ENCODE results near the gene SBF2. TPM values are rescaled to one million over a fixed set of nuclear protein-coding genes. Genes with fewer than 3 reads are reported as not detected.
A peak's percentile ranks its signal among the peaks of the same experiment; 100 is the strongest.

SBF2 gene
- total and polyA plus RNA-seq, 2 of the 13 experiments (the other 11 are each of a cell fraction or from before 2014, with no cell fraction given) = 24.0 to 45.8 TPM

GRCh38 chr11:9930562-9931331, 363.3 kb downstream of the SBF2 start (continued):
- TF ChIP-seq ZNF747 (CRISPR knock-in tag; IDR thresholded peaks at IDR 0.05; ENCODE audit: borderline replicate concordance) (peak; percentile 56; the same call in 1 of the 2 replicates), ZBTB7A (CRISPR knock-in tag; IDR thresholded peaks at IDR 0.05) (peak; percentile 50; the same call in 1 of the 2 replicates), ZNF430 (CRISPR knock-in tag; IDR thresholded peaks at IDR 0.05) (peak; percentile 67), BRCA1 (CRISPR knock-in tag; IDR thresholded peaks at IDR 0.05) (peak; percentile 86; the same call in 1 of the 2 replicates), PHF21A (CRISPR knock-in tag; IDR thresholded peaks at IDR 0.05) (peak; percentile 73), MEIS2 (CRISPR knock-in tag; IDR thresholded peaks at IDR 0.05) (peak; percentile 77), ZNF124 (CRISPR knock-in tag; IDR thresholded peaks at IDR 0.05) (peak; percentile 51; the same call in 1 of the 2 replicates), HOXD1 (CRISPR knock-in tag; IDR thresholded peaks at IDR 0.05) (peak; percentile 67; the same call in 1 of the 2 replicates), RXRB (CRISPR knock-in tag; IDR thresholded peaks at IDR 0.05; ENCODE audit: borderline replicate concordance) (peak; percentile 75), CCDC6 (CRISPR knock-in tag; IDR thresholded peaks at IDR 0.05) (peak; percentile 62; the same call in 1 of the 2 replicates), ZNF274 (CRISPR knock-in tag; IDR thresholded peaks at IDR 0.05) (0 out of 2 replicates have a peak, but pooled peaks have one; percentile 68), ZGPAT (CRISPR knock-in tag; IDR thresholded peaks at IDR 0.05) (peak; percentile 70), ZFX (CRISPR knock-in tag; IDR thresholded peaks at IDR 0.05; ENCODE audit: low read depth) (peak; percentile 83), KDM3A (CRISPR knock-in tag; IDR thresholded peaks at IDR 0.05; ENCODE audit: low read depth) (0 out of 2 replicates have a peak, but pooled peaks have one; percentile 60), MXD3 (CRISPR knock-in tag; IDR thresholded peaks at IDR 0.05) (peak; percentile 50; the same call in 1 of the 2 replicates), NCOA2 (CRISPR knock-in tag; IDR thresholded peaks at IDR 0.05) (peak; percentile 70), ATF2 (CRISPR knock-in tag; IDR thresholded peaks at IDR 0.05) (peak; percentile 64; the same call in 1 of the 2 replicates), ZFP90 (CRISPR knock-in tag; IDR thresholded peaks at IDR 0.05; ENCODE audit: borderline replicate concordance) (peak; percentile 71; the same call in 1 of the 2 replicates), ZNF687 (CRISPR knock-in tag; IDR thresholded peaks at IDR 0.05) (peak; percentile 92), ZNF501 (CRISPR knock-in tag; IDR thresholded peaks at IDR 0.05) (peak; percentile 83), FOXA3 (CRISPR knock-in tag; IDR thresholded peaks at IDR 0.05) (peak; percentile 98), HMG20A (CRISPR knock-in tag; IDR thresholded peaks at IDR 0.05; ENCODE audit: borderline replicate concordance) (peak; percentile 37; the same call in 1 of the 2 replicates), NKX3-1 (CRISPR knock-in tag; IDR thresholded peaks at IDR 0.05) (0 out of 2 replicates have a peak, but pooled peaks have one; percentile 60)
